Astrocyte (in vitro differentiated cells and primary cell): ENCODE measurements around the gene WDR7. TPM values are rescaled to one million over a fixed set of nuclear protein-coding genes. Genes with fewer than 3 reads are reported as not detected.

ENCODE experiments used
- DNase-seq: peaks from one replicate; pipeline ENCODE4 v3.0.0-alpha.2; 2010; ENCODE audit warnings: low read depth
- FAIRE-seq: peaks from 2 replicates; lab custom pipeline; 2011; peaks lifted over from hg19 to GRCh38; lab: Jason Lieb, UNC
- H2AFZ ChIP-seq: 2 replicates; pipeline ENCODE4 v1.6.0; 2012; ENCODE audit warnings: low read depth, low read length, inconsistent platforms
- H3K27ac ChIP-seq: 2 replicates; pipeline ENCODE4 v1.5.1; 2011; ENCODE audit warnings: low read depth, low read length, inconsistent platforms
- H3K27me3 ChIP-seq: 2 replicates; pipeline ENCODE4 v1.6.0; 2011; ENCODE audit warnings: low read length, inconsistent platforms; ENCODE audit not compliant: insufficient read depth
- H3K36me3 ChIP-seq: 2 replicates; pipeline ENCODE4 v1.5.1; 2011; ENCODE audit warnings: low read length, inconsistent platforms; ENCODE audit not compliant: insufficient read depth
- H3K4me1 ChIP-seq: 2 replicates; pipeline ENCODE4 v1.5.1; 2011; ENCODE audit warnings: low read length, inconsistent platforms; ENCODE audit not compliant: insufficient read depth
- H3K4me2 ChIP-seq: 2 replicates; pipeline ENCODE4 v1.6.0; 2012; ENCODE audit warnings: low read length, inconsistent platforms
- H3K4me3 ChIP-seq: 2 replicates; pipeline ENCODE4 v1.5.1; 2011; ENCODE audit warnings: low read depth, mild to moderate bottlenecking, low read length, inconsistent platforms; ENCODE audit not compliant: insufficient read depth
- H3K79me2 ChIP-seq: 2 replicates; pipeline ENCODE4 v1.6.0; 2012; ENCODE audit warnings: mild to moderate bottlenecking, low read length, inconsistent platforms; ENCODE audit not compliant: insufficient read depth
- H3K9ac ChIP-seq: 2 replicates; pipeline ENCODE4 v1.6.0; 2012; ENCODE audit warnings: mild to moderate bottlenecking, low read length, inconsistent platforms
- H3K9me3 ChIP-seq: 2 replicates; pipeline ENCODE4 v1.5.1; 2012; ENCODE audit warnings: low read depth, mild to moderate bottlenecking, low read length, inconsistent platforms; ENCODE audit not compliant: insufficient read depth
- H4K20me1 ChIP-seq: 2 replicates; pipeline ENCODE4 v1.6.0; 2012; ENCODE audit warnings: low read length, inconsistent platforms; ENCODE audit not compliant: insufficient read depth
- H3K27ac Mint-ChIP-seq: one replicate; pipeline ENCODE4 v1.8.0; 2021; ENCODE audit warnings: mild to moderate bottlenecking, mixed read lengths; ENCODE audit not compliant: unreplicated experiment
- H3K27me3 Mint-ChIP-seq: one replicate; pipeline ENCODE4 v1.8.0; 2021; ENCODE audit warnings: low read depth, mixed read lengths; ENCODE audit not compliant: unreplicated experiment
- H3K36me3 Mint-ChIP-seq: one replicate; pipeline ENCODE4 v1.8.0; 2021; ENCODE audit warnings: low read depth, mixed read lengths; ENCODE audit not compliant: unreplicated experiment
- H3K4me1 Mint-ChIP-seq: one replicate; pipeline ENCODE4 v1.8.0; 2021; ENCODE audit warnings: low read depth, mixed read lengths; ENCODE audit not compliant: unreplicated experiment
- H3K4me3 Mint-ChIP-seq: one replicate; pipeline ENCODE4 v1.8.0; 2021; ENCODE audit warnings: mild to moderate bottlenecking, moderate library complexity, mixed read lengths; ENCODE audit not compliant: unreplicated experiment
- H3K9me3 Mint-ChIP-seq: one replicate; pipeline ENCODE4 v1.8.0; 2021; ENCODE audit warnings: mild to moderate bottlenecking, mixed read lengths; ENCODE audit not compliant: unreplicated experiment
- CTCF ChIP-seq: IDR thresholded peaks from 2 replicates; pipeline ENCODE4 v1.5.1; 2011; ENCODE audit warnings: low read depth, mild to moderate bottlenecking, inconsistent platforms, low read length, moderate library complexity; ENCODE audit not compliant: insufficient read depth
- EZH2 ChIP-seq: IDR thresholded peaks from 2 replicates; pipeline ENCODE4 v1.6.1; 2012; ENCODE audit warnings: mild to moderate bottlenecking, low read length, inconsistent platforms; ENCODE audit not compliant: insufficient read depth
- total RNA-seq: library from RNA; stranded (reverse); gene quantifications from 2 replicates; pipeline ENCODE4 v1.2.1, GENCODE V29; 2021

WDR7 gene
- total RNA-seq, 1 donor from 2014 or later: 16.9 TPM

- DNase-seq (no peak), FAIRE-seq (no peak)
- no peaks in the 10 kb centered on the region for H3K4me1 ChIP-seq
- H3K4me3 ChIP-seq: no peak overlapping the region
- Mint-ChIP-seq H3K4me3 (no peak overlapping the region), H3K36me3 (no peaks in the 10 kb centered on the region), H3K9me3 (peaks cover 3% of the 10 kb centered on the region), H3K27ac (no peak overlapping the region), H3K4me1 (peaks cover 2% of the 10 kb centered on the region), H3K27me3 (no peaks in the 10 kb centered on the region)
- no peak overlapping the region for H3K4me2 ChIP-seq
- TF ChIP-seq CTCF (no peak), EZH2 (no peak)
- H3K27me3 ChIP-seq: no peaks in the 10 kb centered on the region
- H3K9me3 ChIP-seq: no peaks in the 10 kb centered on the region
- H3K27ac ChIP-seq: no peak overlapping the region
- no peaks in the 10 kb centered on the region for H3K79me2 ChIP-seq
- H2AFZ ChIP-seq: no peak overlapping the region
- no peaks in the 10 kb centered on the region for H3K36me3 ChIP-seq
- no peak overlapping the region for H3K9ac ChIP-seq
- H4K20me1 ChIP-seq: no peaks in the 10 kb centered on the region
Observed at GRCh38 chr18:56984731-56985130, 333.6 kb downstream of the WDR7 start.

GRCh38 chr18:56986829-56987228 lies 335.7 kb downstream of the WDR7 start:
- TF ChIP-seq CTCF (no peak), EZH2 (no peak)
- Histone ChIP-seq H3K36me3 (no peaks in the 10 kb centered on the region), H3K79me2 (no peaks in the 10 kb centered on the region), H3K4me1 (no peaks in the 10 kb centered on the region), H2AFZ (no peak overlapping the region), H3K27ac (no peak overlapping the region), H3K9me3 (no peaks in the 10 kb centered on the region), H3K4me2 (no peak overlapping the region), H4K20me1 (no peaks in the 10 kb centered on the region), H3K27me3 (no peaks in the 10 kb centered on the region), H3K4me3 (no peak overlapping the region), H3K9ac (no peak overlapping the region)
- H3K27ac Mint-ChIP-seq: no peak overlapping the region
- H3K4me3 Mint-ChIP-seq: no peak overlapping the region
- FAIRE-seq (no peak), DNase-seq (no peak)
- no peaks in the 10 kb centered on the region for H3K27me3 Mint-ChIP-seq
- peaks cover 1% of the 10 kb centered on the region for H3K36me3 Mint-ChIP-seq
- no peaks in the 10 kb centered on the region for H3K9me3 Mint-ChIP-seq
- H3K4me1 Mint-ChIP-seq: peaks cover 2% of the 10 kb centered on the region

GRCh38 chr18:56987236-56987635 lies 336.1 kb downstream of the WDR7 start:
- Histone ChIP-seq H3K9me3 (no peaks in the 10 kb centered on the region), H3K27me3 (no peaks in the 10 kb centered on the region), H2AFZ (no peak overlapping the region), H3K4me3 (no peak overlapping the region), H3K9ac (no peak overlapping the region), H3K36me3 (no peaks in the 10 kb centered on the region), H3K4me2 (no peak overlapping the region), H3K79me2 (no peaks in the 10 kb centered on the region), H3K27ac (no peak overlapping the region), H3K4me1 (no peaks in the 10 kb centered on the region), H4K20me1 (no peaks in the 10 kb centered on the region)
- no peaks in the 10 kb centered on the region for H3K9me3 Mint-ChIP-seq
- no peak for FAIRE-seq
- no peaks in the 10 kb centered on the region for H3K27me3 Mint-ChIP-seq
- TF ChIP-seq EZH2 (no peak), CTCF (no peak)
- peaks cover 1% of the 10 kb centered on the region for H3K36me3 Mint-ChIP-seq
- no peak overlapping the region for H3K4me3 Mint-ChIP-seq
- no peak for DNase-seq
- H3K4me1 Mint-ChIP-seq: peaks cover 2% of the 10 kb centered on the region
- H3K27ac Mint-ChIP-seq: no peak overlapping the region
